Inferior parietal cortex (tissue), 1 donor: ENCODE measurements around the gene GOLPH3L.
"Not testable (repeated sequence)": the region's sequence is repeated elsewhere in the genome, so short reads cannot be mapped to it uniquely, and the experiment has no call there.

Source experiments
- DNase-seq: peaks from one replicate; pipeline ENCODE4 v3.0.0-alpha.2; 2016; ENCODE audit errors: extremely low spot score

The GOLPH3L gene

DNA sequence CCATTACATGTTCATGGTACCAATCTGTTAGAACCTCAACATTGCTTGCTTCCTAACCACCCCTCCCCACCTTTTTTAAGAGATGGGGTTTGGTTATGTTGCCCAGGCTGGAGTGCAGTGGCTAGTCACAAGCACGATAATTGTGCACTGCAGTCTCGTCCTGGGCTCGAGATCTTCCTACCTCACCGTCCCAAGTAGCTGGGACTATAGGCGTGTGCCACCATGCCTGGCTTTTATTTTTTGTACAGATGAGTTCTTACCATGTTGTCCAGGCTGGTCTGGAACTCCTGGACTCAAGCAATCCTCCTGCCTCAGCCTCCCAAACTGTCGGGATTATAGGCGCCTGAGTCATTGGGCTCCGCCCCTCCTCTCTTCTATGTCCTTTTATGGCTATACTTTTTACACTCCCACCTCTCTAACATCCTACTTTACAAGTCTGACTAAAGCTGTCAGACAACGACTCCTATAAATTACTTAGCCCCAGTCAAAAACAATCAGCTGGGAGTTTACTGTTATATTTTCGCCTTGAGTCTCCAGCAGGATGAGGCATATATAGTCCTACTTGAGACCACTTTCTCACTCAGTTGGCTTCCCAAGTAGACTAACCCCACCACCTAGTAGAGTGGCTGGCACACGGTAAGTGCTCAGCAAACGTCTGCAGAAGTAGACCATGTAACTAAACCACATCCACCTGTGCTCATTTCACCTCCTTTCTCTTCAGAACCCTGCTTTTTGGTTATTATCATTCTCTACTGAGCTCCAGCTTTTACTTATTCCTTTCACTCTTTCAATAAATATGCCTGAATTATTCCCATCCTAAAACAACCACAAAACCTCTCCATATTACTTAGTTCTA lies 81.4 kb downstream of the GOLPH3L start:
- DNase-seq = no peak

- DNase-seq = no peak
Observed at GRCh38 chr1:150613061-150613920, 83.7 kb downstream of the GOLPH3L start.

GRCh38 chr1:150612014-150612345 lies 85.0 kb downstream of the GOLPH3L start:
- DNase-seq = no peak

DNA sequence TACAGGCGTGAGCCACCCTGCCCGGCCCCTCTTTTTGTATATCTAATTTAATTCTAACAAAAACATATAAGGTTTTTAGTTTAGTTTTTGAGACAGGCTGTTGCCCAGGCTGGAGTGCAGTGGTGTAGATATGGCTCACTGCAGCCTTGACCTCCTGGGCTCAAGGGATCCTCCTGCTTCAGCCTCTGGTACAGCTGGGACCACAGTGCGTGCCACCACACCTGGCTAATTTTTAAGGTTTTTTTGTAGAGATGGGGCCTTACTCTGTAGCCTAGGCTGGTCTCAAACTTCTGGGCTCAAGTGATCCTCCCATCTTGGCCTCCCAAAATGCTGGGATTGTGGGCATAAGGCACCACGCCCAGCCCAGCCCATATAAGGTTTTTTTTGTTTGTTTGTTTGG lies 86.4 kb downstream of the GOLPH3L start:
- DNase-seq = no peak

GRCh38 chr1:150609732-150610131 lies 87.2 kb downstream of the GOLPH3L start:
- no peak for DNase-seq

- DNase-seq = no peak
Observed at GRCh38 chr1:150606463-150607142, 90.4 kb downstream of the GOLPH3L start.

DNA sequence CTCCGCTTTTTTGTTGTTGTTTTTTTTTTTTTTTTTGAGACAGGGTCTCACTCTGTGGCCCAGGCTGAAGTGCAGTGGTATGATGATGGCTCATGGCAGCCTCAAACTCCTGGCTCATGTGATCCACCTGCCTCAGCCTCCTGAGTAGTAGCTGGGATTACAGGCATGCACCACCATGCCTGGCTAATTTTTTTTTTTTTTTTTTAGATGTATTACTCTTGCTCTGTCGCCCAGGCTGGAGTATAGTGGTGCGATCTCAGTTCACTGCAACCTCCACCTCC lies 91.6 kb downstream of the GOLPH3L start:
- DNase-seq = not testable (repeated sequence)

DNA sequence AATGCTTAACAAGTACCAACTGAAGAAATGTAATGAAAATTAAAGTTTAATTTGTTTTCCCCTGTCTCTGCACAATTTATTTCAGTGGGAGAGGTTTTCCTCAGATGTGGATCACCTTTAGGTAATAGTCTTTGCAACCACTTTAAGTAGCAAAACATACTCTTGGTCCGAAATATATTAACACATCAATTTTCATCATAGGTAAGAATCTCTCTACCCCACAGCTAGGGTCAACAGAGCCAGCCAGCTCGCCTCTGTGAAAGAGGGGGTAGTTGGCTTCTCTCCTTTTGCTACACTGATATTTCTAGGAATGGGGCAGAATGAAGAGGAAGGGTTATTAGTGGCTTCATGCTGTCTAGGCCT lies 92.7 kb downstream of the GOLPH3L start:
- no peak for DNase-seq

DNA sequence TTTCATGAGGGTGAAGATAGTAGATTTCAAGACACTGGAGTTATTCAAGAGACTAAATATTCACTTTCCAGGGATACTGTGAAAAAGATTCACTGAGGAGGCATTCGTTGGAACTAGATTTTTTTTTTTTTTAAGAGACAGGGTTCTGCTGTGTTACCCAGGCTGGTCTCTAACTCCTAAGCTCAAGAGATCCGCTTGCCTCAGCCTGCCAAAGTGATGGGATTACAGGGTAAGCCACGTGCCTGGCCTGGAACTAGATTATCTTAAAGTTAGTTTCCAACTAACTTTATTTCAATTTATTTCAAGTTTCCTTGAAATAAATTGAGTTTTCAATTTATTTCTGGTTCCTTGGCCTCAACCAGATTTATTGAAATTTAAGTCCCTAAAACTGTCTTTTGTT lies 93.2 kb downstream of the GOLPH3L start:
- no peak for DNase-seq

- DNase-seq = not testable (repeated sequence)
Observed at GRCh38 chr1:150602372-150602771, 94.6 kb downstream of the GOLPH3L start.

- DNase-seq = no peak
Observed at GRCh38 chr1:150601540-150601939, 95.4 kb downstream of the GOLPH3L start.

- DNase-seq = not testable (repeated sequence)
Observed at GRCh38 chr1:150598346-150598745, 98.6 kb downstream of the GOLPH3L start.

DNA sequence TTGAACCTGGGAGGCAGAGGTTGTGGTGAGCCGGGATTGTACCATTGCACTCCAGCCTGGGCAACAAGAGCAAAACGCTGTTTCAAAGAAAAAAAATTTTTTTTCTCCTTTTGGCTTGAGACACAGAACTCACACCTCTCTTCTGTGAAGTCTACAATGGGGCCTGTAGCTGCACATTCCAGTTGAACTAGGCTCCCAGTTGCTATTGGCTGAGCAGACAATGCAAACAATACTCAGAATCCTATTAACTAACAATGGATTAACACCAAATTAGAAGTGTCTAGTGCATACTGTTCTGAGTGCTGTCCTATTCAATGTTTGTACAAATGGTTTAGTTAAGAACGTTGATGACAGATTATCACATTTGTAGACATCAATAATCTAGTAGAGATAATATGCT lies 100.0 kb downstream of the GOLPH3L start:
- no peak for DNase-seq
